Keratinocyte (primary cell): ENCODE results near the gene IFNAR1. TPM values are rescaled to one million over a fixed set of nuclear protein-coding genes. Genes with fewer than 3 reads are reported as not detected.

ENCODE experiments used
- DNase-seq: peaks from one replicate; pipeline ENCODE4 v3.0.0-alpha.2; 2011; ENCODE audit warnings: low read depth, missing footprints, low spot score
- FAIRE-seq: peaks from 2 replicates; lab custom pipeline; 2011; peaks lifted over from hg19 to GRCh38; lab: Jason Lieb, UNC
- H2AFZ ChIP-seq: 2 replicates; pipeline ENCODE4 v1.6.0; 2012; ENCODE audit warnings: low read length, control low read depth, inconsistent platforms; ENCODE audit not compliant: control insufficient read depth
- H3K27ac ChIP-seq: 2 replicates; pipeline ENCODE4 v1.5.1; 2011; ENCODE audit warnings: low read length; ENCODE audit not compliant: control insufficient read depth, insufficient read depth
- H3K27me3 ChIP-seq: 3 replicates; pipeline ENCODE4 v1.6.0; 2011; ENCODE audit warnings: low read length; ENCODE audit not compliant: control insufficient read depth, insufficient read depth; ENCODE audit errors: extremely low read depth
- H3K36me3 ChIP-seq, 2 experiments: 2 replicates in 1 of 2; 3 replicates in 1 of 2; pipeline ENCODE4 v1.5.1; 2011; ENCODE audit warnings: low read length in 2 of 2, mild to moderate bottlenecking in 1 of 2; ENCODE audit not compliant: control insufficient read depth in 2 of 2, insufficient read depth in 2 of 2; ENCODE audit errors: extremely low read depth in 1 of 2
- H3K4me1 ChIP-seq: 3 replicates; pipeline ENCODE4 v1.5.1; 2011; ENCODE audit warnings: low read length; ENCODE audit not compliant: control insufficient read depth, insufficient read depth; ENCODE audit errors: extremely low read depth
- H3K4me2 ChIP-seq: 3 replicates; pipeline ENCODE4 v1.6.0; 2011; ENCODE audit warnings: low read depth, low read length; ENCODE audit not compliant: control insufficient read depth, insufficient read depth; ENCODE audit errors: extremely low read depth
- H3K4me3 ChIP-seq, 3 experiments: fragments of 200-600 bp in 1 of 3; sonication (generic) in 1 of 3; 2 replicates in 2 of 3; 3 replicates in 1 of 3; pipeline ENCODE4 v1.5.1; 2011 to 2016; ENCODE audit warnings: low read length in 3 of 3, mild to moderate bottlenecking in 3 of 3, control low read depth in 2 of 3, inconsistent platforms in 1 of 3, low read depth in 1 of 3, mixed read lengths in 1 of 3, mixed run types in 1 of 3, moderate library complexity in 1 of 3; ENCODE audit not compliant: control insufficient read depth in 2 of 3, insufficient read depth in 2 of 3; ENCODE audit errors: extremely low read depth in 1 of 3
- H3K79me2 ChIP-seq: 2 replicates; pipeline ENCODE4 v1.6.0; 2012; ENCODE audit warnings: low read length; ENCODE audit not compliant: control insufficient read depth, insufficient read depth
- H3K9ac ChIP-seq: 3 replicates; pipeline ENCODE4 v1.6.0; 2011; ENCODE audit warnings: low read length; ENCODE audit not compliant: control insufficient read depth, insufficient read depth; ENCODE audit errors: extremely low read depth
- H3K9me1 ChIP-seq: 3 replicates; pipeline ENCODE4 v1.6.0; 2011; ENCODE audit warnings: low read length; ENCODE audit not compliant: control insufficient read depth, insufficient read depth; ENCODE audit errors: extremely low read depth
- H3K9me3 ChIP-seq: 2 replicates; pipeline ENCODE4 v1.5.1; 2012; ENCODE audit warnings: low read depth, low read length; ENCODE audit not compliant: control insufficient read depth
- H4K20me1 ChIP-seq: 3 replicates; pipeline ENCODE4 v1.6.0; 2011; ENCODE audit warnings: low read length; ENCODE audit not compliant: control insufficient read depth, insufficient read depth; ENCODE audit errors: extremely low read depth
- CTCF ChIP-seq, 3 experiments: IDR thresholded peaks in 1 of 3; conservative IDR thresholded peaks in 1 of 3; optimal IDR thresholded peaks in 1 of 3; 2 replicates in 2 of 3; 3 replicates in 1 of 3; pipeline versions ENCODE3 to v1.5.1; 2011; ENCODE audit warnings: low read length in 3 of 3, mild to moderate bottlenecking in 3 of 3, moderate library complexity in 2 of 3, control low read depth in 1 of 3, inconsistent platforms in 1 of 3; ENCODE audit not compliant: insufficient read depth in 2 of 3; ENCODE audit errors: extremely low read depth in 1 of 3
- EZH2 ChIP-seq: IDR thresholded peaks from one replicate; pipeline ENCODE4 v1.6.1; 2012; ENCODE audit warnings: inconsistent platforms, mild to moderate bottlenecking, low read length, moderate library complexity
- dilution Hi-C: fragments of 300-500 bp; cut with MboI; formaldehyde crosslinking; loops from one replicate; pipeline ENCODE4 v1.7.0; 2020; ENCODE audit warnings: low sequenced_read_pairs; ENCODE audit not compliant: extremely low pct_ligation_motif_present
- polyA plus RNA-seq, 5 experiments: library from polyadenylated mRNA; depleted of rRNA in 3 of 5; stranded (reverse) in 3 of 5; stranded (forward) in 1 of 5; unstranded in 1 of 5; fragments of >200 nt; gene quantifications; 1 replicate in 1 of 5; 2 replicates in 3 of 5; 3 replicates in 1 of 5; pipeline versions ENCODE4 v1.2.1 to v1.2.3, GENCODE V29; 2011 to 2012; ENCODE audit warnings: missing spikeins in 2 of 5, low read depth in 1 of 5, low replicate concordance in 1 of 5

IFNAR1 gene
- polyA plus RNA-seq, 1 donor (not counting 4 experiments of a cell fraction or from before 2014, with no cell fraction given): 12.6 TPM

GRCh38 chr21:33403786-33404585 lies 79.2 kb downstream of the IFNAR1 start:
- DNase-seq: no peak

GRCh38 chr21:33406493-33406892 lies 81.7 kb downstream of the IFNAR1 start:
- DNase-seq (no peak), FAIRE-seq (no peak)
- Histone ChIP-seq H3K4me3 (no peak overlapping the region), H3K9me3 (no peaks in the 10 kb centered on the region), H3K4me1 (peaks cover 38% of the 10 kb centered on the region), H3K27me3 (no peaks in the 10 kb centered on the region), H3K79me2 (peaks cover 71% of the 10 kb centered on the region), H3K9me1 (peaks cover 2% of the 10 kb centered on the region), H4K20me1 (no peaks in the 10 kb centered on the region), H3K36me3 (peaks cover 5 to 17% of the 10 kb centered on the region in 2 experiments), H2AFZ (no peak overlapping the region), H3K9ac (no peak overlapping the region), H3K4me2 (no peak overlapping the region), H3K27ac (peak overlapping the region; percentile 31)
- dilution Hi-C loops: no loop called here
- TF ChIP-seq CTCF (optimal IDR thresholded peaks at IDR 0.05 in 1 of 3, IDR thresholded peaks at IDR 0.05 in 1 of 3, conservative IDR thresholded peaks at IDR 0.05 in 1 of 3; ENCODE audit: extremely low read depth in 1 of 3, insufficient read depth in 2 of 3, low read length in 3 of 3): no peak
- no peak for TF ChIP-seq EZH2

More at GRCh38 chr21:33403786-33404585, 79.2 kb downstream of the IFNAR1 start:
- no peaks in the 10 kb centered on the region for H3K27me3 ChIP-seq
- no peaks in the 10 kb centered on the region for H4K20me1 ChIP-seq
- dilution Hi-C loops: no loop called here
- H3K9me1 ChIP-seq: peaks cover 2% of the 10 kb centered on the region
- no peak overlapping the region for H2AFZ ChIP-seq
- H3K36me3 ChIP-seq: peaks cover 0 to 11% of the 10 kb centered on the region in 2 experiments
- H3K27ac ChIP-seq: peak overlapping the region; percentile 90
- peak overlapping the region; percentile 92 for H3K4me2 ChIP-seq
- no peaks in the 10 kb centered on the region for H3K9me3 ChIP-seq
- no peak for FAIRE-seq
- peaks cover 54% of the 10 kb centered on the region for H3K79me2 ChIP-seq
- H3K9ac ChIP-seq: peak overlapping the region; percentile 98
- TF ChIP-seq CTCF (optimal IDR thresholded peaks at IDR 0.05 in 1 of 3, IDR thresholded peaks at IDR 0.05 in 1 of 3, conservative IDR thresholded peaks at IDR 0.05 in 1 of 3; ENCODE audit: extremely low read depth in 1 of 3, insufficient read depth in 2 of 3, low read length in 3 of 3): no peak
- TF ChIP-seq EZH2: no peak
- peaks cover 26% of the 10 kb centered on the region for H3K4me1 ChIP-seq
- peak overlapping the region; percentile 76 to 86 (median 84) for H3K4me3 ChIP-seq

Other genes with a start within 250 kb of the IFNAR1 start
- 14.7 to 23.0 TPM (median 15.7 TPM) in 3 replicates for gene IFNAR2, start 95.0 kb upstream of the IFNAR1 start, polyA plus RNA-seq
- 17.4 to 24.1 TPM (median 19.6 TPM) in 3 replicates for gene IL10RB, start 58.6 kb upstream of the IFNAR1 start, polyA plus RNA-seq
- 89.5 to 102 TPM (median 94.3 TPM) in 3 replicates for gene IFNGR2, start 78.4 kb downstream of the IFNAR1 start, polyA plus RNA-seq
- gene TMEM50B, start 155.0 kb downstream of the IFNAR1 start, polyA plus RNA-seq: 20.9 to 39.7 TPM (median 25.5 TPM) in 3 replicates
- gene DNAJC28, start 166.7 kb downstream of the IFNAR1 start, polyA plus RNA-seq: 0.91 to 1.4 TPM (median 1.1 TPM) in 3 replicates
- 26.8 to 50.3 TPM (median 31.1 TPM) in 3 replicates for gene GART, start 217.1 kb downstream of the IFNAR1 start, polyA plus RNA-seq
- 67.9 to 104 TPM (median 96.0 TPM) in 3 replicates for gene SON, start 218.1 kb downstream of the IFNAR1 start, polyA plus RNA-seq